HFF-Myc (cell line): ENCODE results near the gene PATL2.
"Not testable (repeated sequence)": the region's sequence is repeated elsewhere in the genome, so short reads cannot be mapped to it uniquely, and the experiment has no call there.

Experiments used
- DNase-seq: peaks from one replicate; pipeline ENCODE4 v3.0.0-alpha.2; 2011; ENCODE audit warnings: low read depth; ENCODE audit errors: extremely low read depth
- H3K4me3 ChIP-seq: replicated peaks from 2 replicates; pipeline ENCODE4 v1.5.1; 2011; ENCODE audit warnings: low read depth, mild to moderate bottlenecking, control low read depth, low read length
- CTCF ChIP-seq: IDR thresholded peaks from 2 replicates; pipeline ENCODE4 v1.5.1; 2012; ENCODE audit warnings: mild to moderate bottlenecking, low read depth, low read length, control low read depth; ENCODE audit errors: missing control alignments

The PATL2 gene

GRCh38 chr15:44633603-44634002 lies 77.5 kb downstream of the PATL2 start:
- no peak for TF ChIP-seq CTCF
- DNase-seq = no peak

GRCh38 chr15:44625286-44625685 lies 85.8 kb downstream of the PATL2 start:
- not testable (repeated sequence) for DNase-seq, H3K4me3 ChIP-seq

More at GRCh38 chr15:44633603-44634002, 77.5 kb downstream of the PATL2 start:
- H3K4me3 ChIP-seq = no peak overlapping the region

GRCh38 chr15:44623178-44623577 lies 87.9 kb downstream of the PATL2 start:
- H3K4me3 ChIP-seq = no peak overlapping the region
- TF ChIP-seq CTCF = no peak
- no peak for DNase-seq

- no peak for DNase-seq
- H3K4me3 ChIP-seq = no peak overlapping the region
- no peak for TF ChIP-seq CTCF
Measured at GRCh38 chr15:44620081-44620480, 91.0 kb downstream of the PATL2 start.

- no peak for DNase-seq
- no peak for TF ChIP-seq CTCF
- no peak overlapping the region for H3K4me3 ChIP-seq
Measured at GRCh38 chr15:44616974-44617373, 94.1 kb downstream of the PATL2 start.
